GM04504 (cell line): ENCODE measurements around the gene RNF213.

Experiments used
- DNase-seq: peaks from one replicate; pipeline ENCODE4 v3.0.0-alpha.2; 2012; ENCODE audit warnings: low read depth

The RNF213 gene

DNA sequence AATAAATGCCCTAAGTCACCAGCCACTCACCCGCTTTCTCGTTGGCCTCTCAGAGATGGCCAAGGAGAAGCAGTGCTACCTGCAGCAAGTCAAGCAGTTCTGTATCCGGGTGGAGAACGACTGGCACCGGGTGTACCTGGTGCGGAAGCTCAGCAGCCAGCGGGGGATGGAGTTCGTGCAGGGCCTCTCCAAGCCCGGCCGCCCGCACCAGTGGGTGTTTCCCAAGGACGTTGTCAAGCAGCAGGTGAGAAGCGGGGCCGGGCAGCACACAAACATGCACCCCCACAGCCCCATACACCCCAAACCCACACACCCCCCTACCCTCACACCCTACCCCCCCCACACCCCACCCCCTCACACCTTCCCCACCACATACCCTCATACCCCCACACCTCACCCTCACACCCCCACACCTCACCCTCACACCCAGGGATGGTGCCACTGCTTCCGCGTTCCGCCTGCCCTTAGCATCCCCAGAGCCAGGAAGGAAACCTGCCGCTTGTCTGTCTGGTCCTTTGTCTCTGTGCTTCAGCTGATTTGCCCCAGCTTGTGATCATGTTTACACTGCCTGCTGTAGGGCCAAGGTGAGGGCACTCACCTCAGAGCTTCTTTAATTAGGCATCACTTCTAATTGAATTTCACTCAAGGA is 112.4 kb downstream of the RNF213 start:
- no peak for DNase-seq

DNA sequence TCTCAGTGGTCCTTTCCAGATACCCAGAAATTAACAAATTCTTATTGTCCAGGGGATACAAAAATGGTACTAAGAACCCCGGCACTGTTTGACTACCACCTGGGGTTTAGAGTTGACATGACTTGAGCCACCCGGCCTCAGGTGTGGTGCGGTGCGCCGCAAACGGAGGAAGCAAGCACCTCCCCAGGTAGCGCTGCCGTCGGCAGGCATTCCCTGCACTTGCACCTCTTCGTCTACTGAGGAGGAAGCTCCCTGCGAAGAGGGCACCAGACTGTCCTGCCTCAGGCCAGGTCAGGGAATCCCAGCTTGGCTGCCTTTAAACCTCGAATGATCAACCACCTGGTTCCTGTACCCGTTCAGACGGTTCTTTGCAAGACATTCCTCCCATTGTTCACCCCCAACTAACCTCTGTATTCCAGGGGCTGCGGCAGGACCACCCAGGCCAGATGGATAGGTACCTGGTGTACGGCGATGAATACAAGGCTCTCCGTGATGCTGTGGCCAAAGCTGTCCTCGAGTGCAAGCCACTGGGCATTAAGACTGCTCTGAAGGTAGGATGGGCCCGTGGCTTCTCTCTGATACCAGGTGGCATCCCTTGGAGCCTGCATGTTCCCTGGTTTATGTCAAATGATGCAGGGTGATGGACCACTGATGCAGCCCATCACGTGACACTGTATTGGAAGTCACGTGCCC is 113.5 kb downstream of the RNF213 start:
- DNase-seq: no peak

DNA sequence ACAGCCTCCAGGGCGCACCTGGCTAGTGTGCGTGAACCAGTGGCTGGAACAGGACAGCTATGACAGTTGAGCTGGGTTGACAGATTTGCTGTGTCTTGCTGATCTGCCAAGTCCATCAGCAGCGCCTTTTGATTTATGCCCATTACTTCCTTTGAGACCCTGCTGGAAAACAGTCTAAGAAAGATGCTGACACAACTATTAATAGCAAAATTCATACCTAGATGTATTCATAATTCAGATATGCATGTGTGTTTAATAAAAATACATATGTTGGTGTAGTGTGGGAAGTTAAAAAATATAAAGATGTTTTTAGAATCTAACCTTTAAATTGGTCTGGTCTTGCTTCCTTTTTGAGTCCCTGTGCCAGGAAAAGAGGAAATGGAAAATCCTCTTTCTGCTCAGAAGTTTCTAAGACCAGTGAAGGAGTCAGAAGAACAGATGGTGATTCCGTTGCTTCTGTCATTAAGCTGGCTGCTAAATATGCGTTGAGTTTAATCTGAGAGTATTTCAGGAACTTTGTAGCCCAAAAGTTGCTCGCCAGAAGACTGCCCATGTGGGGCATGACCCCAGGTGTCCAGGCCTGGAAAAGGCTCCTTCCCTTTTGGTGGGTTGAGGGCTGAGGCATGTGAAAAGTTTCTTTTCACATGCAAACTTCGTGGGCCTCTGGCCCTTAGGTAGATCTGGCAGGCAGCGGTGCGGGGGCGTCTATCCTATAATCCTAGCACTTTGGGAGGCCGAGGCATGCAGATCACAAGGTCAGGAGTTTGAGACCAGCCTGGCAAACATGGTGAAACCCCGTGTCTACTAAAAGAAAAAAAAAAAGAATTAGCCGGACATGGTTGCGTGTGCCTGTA is 114.3 kb downstream of the RNF213 start:
- no peak for DNase-seq

DNA sequence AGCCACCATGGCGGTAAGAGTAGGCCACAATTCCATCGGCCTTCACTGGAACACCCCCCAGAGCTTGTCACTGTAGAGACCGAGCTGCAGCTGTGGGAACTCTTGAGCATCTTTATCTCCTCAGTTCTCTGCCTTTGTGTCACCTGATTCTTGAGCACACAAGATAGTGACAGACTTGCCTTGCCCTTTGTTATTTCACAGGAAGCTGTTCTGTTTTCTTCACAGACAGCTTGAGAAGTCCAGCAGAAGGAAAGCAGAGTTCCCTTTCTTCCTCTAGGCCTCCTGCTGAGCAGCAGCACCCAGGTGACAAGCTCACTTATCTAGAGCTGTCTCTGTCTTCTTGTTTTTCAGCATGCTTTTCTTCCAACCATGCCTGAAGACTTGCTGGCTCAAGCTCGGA is 115.9 kb downstream of the RNF213 start:
- no peak for DNase-seq

DNA sequence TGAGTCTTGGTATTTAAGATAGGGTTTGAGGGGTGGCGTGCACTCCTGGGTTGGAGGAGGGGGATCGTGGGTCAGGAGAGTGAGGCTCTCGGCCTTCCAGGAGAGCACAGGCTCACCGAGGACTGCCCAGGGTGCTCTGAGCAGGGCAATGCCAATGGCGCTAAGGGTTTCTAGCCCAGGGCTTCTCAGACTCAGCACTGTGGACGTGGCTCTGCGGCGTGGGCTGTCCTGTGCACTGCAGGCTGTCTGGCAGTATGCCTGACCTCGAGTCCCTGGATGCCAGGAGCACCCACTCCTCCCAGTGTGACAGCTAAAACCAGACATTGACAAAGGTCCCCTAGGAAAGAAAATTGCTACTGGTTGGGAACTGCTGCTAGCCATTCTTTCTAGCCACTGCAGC is 117.1 kb downstream of the RNF213 start:
- DNase-seq: no peak

DNA sequence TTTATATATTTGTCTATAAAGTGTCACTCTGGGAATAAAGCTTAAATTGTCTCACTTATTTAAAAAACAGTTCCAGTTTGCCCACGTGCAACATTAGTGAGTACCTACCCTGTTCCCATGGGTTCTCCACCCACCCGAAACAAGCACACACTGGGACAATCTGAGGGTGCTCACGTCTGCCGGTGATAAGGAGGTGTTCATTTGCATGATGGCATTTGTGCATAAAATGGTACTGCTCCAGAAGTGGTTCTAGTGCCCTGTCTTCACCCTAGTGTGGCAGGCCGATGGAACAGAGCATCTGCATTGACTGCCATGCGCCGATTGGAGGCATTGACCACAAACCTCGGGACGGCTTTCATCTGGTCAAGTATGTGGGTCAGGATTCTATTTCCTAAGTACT is 118.7 kb downstream of the RNF213 start:
- no peak for DNase-seq

DNA sequence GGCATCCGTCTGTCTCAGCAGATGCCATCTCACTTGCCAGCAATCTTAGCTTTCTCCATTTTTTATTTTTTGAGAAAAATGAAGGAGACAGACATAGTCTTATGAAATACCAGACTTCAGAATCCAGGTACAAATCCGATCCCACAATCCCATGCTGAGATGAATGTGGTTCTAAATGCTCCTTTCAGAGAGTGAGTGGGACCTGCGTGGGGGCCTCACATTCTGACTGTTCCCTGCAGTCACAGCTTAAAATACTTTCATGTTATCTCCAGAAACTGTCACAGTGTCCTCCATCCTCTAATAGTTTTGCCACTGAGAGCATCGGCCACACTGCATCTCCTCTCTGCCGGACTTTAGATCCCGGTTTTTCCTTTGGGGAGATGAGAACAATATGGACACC is 119.4 kb downstream of the RNF213 start:
- DNase-seq: no peak

DNA sequence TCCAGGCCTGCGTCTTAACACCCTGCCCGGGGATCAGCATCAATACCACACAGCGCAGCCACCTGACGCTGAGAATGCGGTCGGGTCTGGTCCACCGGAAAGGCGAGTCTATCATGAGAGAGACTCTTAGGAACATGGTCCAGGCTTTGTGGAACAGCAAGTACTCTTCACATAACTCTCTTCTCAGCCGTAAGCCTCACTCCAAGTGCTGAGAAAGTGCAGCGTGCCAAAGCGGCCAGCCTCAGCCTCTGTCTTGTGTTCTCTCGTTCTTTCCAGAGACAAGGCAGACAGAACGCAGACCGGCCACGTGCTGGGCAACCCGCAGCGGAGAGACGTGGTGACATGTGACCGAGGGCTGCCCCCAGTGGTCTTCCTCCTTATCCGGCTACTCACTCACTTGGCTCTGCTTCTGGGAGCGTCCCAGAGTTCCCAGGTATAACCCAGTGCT is 119.9 kb downstream of the RNF213 start:
- DNase-seq: no peak

DNA sequence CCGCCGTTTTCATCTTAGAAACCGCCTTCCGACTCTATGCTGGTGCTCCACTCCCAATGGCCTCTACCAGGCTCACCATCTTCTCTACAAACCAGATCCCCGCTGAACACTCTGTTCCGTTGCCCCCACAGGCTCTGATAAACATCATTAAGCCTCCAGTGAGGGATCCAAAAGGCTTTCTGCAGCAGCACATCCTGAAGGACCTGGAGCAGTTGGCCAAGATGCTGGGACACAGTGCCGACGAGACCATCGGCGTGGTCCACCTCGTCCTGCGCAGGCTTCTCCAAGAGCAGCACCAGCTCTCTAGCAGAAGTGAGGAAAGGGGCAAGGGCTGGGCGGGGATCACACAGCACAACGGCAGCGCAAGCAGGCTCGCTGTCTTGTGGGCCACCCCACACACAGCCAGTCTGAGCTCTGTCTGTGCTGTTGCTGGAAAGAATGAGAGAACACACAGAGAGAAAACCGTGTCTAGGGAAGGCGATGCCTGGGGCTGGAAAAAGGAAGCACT is 120.8 kb downstream of the RNF213 start:
- no peak for DNase-seq

DNA sequence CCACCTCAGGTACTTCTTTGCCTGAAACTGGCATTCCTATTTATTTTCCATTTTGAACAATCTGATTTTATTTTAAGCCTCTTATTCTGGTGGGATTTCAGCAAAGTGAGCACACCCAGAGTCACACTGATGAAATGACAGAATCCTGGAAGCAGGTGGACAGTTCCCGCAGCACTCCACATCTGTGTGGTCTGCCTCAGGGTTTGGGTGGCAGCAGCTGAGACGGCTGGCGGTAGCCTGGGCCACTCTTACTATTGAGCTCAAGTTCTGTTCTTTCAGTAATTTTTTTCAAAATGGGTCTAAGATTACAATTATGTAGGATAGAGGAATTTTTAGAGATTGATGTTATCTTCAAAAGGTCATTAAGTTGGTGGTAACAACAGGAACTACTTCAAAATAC is 121.8 kb downstream of the RNF213 start:
- DNase-seq: no peak

DNA sequence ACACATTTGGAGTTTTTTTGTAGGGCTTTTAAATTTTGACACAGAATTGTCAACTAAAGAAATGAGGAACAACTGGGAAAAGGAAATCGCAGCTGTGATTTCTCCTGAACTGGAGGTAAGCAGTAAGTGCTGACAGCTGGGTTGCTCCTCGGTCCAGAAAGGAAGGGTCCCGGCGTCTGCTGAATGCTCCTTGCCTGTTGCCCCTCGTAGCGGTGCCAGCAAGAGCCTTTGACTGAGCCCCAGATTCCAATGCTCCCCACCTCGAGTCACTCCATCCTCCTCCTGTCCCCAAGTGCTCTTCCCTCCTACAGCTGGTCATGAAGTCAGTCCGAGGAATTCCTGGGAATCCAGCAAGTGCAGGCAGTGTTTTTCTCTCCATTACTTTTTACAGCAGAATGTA is 122.3 kb downstream of the RNF213 start:
- DNase-seq: no peak

DNA sequence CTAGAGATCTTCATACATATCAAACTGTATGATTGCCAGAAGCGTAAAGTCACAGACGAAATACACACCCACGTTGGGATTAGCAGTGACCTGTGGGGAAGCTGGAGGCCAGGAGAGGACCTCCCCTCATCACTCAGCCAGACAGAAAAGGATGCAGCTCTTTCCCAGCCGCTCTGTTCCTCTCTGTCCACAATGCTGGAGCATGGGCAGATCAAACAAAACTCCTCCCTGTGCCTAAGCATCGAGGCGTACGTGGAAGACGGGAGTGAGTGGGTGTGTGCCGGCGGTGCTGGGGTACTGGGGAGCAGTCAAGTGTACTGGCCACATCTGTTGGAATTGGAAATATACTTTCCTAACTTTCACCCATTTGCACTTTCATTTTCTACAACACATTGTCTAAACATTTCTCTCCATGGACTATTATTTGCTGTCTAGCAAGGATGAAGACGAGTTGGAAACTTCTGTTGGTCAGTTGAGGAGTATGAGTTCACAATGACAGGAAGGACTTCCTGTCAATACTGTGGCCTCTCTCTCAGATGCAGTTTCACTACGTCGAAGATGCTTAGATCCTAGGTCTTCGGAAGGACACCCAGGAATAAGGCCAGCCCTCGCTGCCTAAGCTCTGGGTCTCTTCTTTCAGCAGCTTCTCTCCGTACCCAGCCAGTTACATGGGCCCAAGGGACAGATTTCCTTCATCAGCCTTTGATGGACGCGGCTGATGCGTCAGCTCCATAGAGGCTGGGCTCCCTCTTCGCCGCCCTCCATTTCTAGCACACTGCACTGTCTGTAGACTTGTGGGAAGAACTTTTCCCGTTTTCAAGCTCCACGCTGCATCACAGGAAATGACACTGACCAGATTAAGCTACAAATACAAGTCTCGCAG is 123.7 kb downstream of the RNF213 start:
- no peak for DNase-seq

DNA sequence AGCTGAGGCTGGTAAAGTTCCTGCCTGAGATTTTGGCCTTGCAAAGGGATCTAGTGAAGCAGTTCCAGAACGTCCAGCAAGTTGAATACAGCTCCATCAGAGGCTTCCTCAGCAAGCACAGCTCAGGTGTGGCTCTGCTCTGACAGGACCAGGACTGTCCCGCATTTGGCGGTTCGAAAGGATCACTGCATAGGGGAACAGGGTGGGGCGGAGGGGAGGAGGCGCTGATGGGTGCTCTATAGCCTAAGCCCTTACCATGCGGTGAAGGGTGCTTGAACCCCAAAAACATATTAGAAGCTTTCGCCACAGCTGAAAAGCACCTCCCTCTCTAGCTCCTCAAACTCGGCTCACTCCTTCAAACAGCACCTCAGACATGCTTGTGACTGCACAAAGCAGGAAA is 124.4 kb downstream of the RNF213 start:
- DNase-seq: no peak

DNA sequence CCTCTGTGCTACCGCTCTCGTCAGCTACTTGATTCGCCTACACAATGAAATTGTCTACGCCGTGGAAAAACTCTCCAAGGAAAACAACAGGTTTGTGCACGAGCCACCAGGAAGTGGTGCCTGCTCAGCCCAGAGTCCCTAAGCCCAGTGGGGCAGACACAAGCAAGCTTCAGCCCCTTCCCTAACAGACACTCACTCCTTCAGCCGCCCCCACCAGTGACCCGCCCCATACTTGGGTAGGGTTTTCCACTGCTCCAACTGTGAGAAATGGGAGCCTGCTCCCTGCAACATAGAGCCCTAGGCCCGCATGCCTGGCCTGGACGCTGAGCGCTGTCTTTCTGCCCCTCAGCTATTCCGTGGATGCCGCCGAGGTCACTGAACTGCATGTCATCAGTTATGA is 125.7 kb downstream of the RNF213 start:
- DNase-seq: no peak

DNA sequence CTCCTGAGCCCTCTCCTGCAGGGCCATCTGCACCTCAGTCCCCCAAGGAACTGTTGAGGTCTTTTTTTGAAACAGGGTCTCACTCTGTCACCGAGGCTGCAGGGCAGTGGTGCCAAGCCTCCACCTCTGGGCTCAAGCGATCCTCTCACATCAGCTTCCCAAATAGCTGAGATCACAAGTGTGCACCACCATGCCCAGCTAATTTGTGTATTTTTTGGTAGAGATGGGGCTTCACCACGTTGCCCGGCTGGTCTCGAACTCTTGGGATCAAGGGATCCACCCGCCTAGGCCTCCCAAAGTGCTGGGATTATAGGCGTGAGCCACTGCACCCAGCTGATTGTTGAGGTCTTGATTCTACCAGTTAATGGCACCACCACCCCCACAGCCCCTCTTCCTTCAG is 126.4 kb downstream of the RNF213 start:
- no peak for DNase-seq

DNA sequence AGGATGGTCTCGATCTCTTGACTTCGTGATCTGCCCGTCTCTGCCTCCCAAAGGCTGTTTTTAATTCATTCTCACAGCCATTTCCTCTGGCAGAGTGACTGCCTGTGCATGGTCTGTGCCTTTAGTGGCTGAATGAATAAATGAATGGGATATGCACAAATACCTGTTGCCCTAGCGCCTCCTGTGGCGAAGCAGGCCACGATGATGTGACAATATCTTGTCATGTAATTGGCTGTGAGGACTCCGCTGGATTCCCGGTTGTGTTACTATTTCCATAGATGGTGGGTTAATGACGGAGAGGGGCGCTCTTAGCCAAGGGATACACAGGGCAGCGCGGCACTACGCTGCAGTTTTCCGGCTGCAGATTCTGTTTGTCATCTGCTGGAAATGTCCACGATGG is 127.5 kb downstream of the RNF213 start:
- DNase-seq: no peak

DNA sequence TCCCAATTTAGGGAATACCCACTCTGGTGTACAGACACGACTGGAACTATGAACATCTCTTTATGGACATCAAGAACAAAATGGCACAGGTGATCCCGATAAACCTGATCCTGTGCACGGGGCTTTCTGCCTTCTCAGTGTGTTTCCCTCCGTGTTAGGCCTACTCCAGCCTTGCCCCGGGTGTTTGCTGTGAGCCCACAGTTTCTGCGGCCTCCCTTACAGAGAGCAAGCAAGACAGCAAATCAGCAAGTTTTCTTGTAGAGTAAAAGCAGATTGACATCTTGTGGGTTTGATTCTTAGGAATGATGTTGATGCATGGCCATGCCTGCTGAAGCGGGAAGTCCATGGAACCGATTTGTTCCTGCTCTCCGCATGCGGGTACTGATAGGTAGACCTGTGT is 127.9 kb downstream of the RNF213 start:
- no peak for DNase-seq

DNA sequence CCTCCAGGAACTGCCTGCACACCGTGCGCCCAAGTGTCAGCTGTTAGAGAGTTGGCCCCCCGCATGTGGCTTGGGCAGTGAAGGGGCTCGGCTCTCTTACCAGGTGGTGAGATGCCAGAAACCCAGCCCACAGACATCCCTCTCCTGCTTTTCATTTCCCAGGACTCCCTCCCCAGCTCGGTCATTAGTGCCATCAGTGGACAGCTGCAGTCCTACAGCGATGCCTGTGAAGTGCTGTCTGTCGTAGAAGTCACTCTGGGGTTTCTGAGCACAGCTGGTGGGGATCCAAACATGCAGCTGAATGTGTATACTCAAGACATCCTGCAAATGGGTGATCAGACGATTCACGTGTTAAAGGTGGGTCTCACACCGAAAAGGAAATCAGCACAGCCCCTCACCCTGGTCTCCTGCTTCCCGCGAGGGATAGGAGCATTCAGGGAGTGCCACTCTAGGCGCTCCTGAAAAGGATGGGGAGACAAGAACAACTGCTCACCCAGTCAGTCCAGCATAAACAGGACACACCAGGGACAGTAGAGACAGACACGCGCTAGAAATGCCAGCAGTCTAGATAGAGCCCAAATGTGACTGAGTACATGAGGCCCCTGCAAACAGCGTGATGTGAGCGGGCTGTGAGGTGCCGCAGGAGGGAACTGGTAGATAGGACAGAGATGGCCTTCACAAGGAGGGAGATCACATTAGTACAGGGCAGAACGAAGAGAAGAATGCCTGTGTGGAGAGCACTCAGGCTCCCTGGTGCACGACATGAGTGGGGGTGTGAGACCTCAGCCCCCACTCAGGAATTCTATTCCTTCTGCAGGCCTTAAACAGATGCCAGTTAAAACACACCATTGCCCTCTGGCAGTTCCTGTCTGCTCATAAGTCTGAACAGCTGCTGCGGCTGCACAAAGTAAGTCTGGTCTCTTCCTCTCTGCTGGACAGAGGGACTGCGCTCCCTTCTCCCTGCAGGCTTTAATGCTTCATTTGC is 128.7 kb downstream of the RNF213 start:
- no peak for DNase-seq

DNA sequence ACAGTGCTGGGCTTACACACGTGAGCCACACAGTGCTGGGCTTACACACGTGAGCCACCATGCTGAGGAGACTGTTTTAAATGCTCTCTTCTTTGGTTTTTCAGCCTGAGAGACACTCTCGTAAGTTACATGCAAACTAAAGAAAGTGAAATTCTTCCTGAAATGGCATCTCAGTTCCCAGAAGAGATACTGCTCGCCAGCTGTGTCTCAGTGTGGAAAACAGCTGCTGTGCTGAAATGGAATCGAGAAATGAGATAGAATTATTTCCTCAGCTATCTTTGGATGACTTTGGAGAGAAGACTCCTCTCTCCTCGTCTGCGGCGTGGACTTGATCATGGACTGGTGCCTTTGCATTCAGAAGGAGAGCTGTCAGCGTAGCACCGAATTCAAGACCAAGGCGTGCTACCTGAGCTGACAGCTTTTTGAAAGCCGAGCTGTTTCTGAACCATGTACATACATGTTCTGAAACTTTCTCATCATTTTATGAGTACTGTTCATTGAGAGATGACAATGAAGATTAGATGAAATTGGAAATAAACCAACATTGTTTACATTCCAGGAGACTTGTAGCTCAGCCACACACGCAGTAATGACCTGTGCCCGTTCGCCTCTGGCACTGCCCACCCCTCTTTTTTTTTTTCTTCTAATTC is 132.7 kb downstream of the RNF213 start:
- DNase-seq: no peak

DNA sequence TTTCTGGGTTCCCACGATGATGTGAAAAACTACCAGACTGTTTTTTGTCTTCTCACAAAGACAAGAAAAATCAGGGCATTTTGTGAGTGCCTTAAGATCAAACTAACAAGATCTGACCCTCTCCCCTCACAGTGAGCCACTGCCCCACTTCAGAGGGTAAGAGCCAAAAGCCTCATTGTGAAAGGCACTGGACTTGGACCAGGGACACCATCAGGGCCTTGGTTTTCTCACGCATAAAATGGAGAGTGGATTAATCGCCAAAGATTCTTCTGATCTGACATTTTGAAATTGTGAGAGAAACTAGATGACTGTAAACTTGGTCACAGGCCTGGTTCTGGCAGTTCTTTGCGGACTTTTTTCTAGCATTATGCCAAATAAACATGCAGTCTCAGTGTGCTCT is 133.3 kb downstream of the RNF213 start:
- DNase-seq: no peak
